ENCODE data around the gene GHITM. TPM values are rescaled to one million over a fixed set of nuclear protein-coding genes. Genes with fewer than 3 reads are reported as not detected.

The GHITM gene
- total and polyA plus RNA-seq, 2 of the 13 experiments (the other 11 are each of a cell fraction or from before 2014, with no cell fraction given) = 163 to 212 TPM

GRCh38 chr10:84139126-84140035 is at the start of gene GHITM (continued):
- TF ChIP-seq, protein P1, sequence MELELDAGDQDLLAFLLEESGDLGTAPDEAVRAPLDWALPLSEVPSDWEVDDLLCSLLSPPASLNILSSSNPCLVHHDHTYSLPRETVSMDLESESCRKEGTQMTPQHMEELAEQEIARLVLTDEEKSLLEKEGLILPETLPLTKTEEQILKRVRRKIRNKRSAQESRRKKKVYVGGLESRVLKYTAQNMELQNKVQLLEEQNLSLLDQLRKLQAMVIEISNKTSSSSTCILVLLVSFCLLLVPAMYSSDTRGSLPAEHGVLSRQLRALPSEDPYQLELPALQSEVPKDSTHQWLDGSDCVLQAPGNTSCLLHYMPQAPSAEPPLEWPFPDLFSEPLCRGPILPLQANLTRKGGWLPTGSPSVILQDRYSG (CRISPR knock-in tag; IDR thresholded peaks at IDR 0.05) = no peak; the same call in 1 of the 2 replicates
- peak; percentile 77; the same call in 1 of the 2 replicates for TF ChIP-seq ZNF788 (CRISPR knock-in tag; IDR thresholded peaks at IDR 0.05; ENCODE audit: borderline replicate concordance)
- 0 out of 2 replicates have a peak, but pooled peaks have one; percentile 52 for TF ChIP-seq SMYD3 (CRISPR knock-in tag; IDR thresholded peaks at IDR 0.05)
- TF ChIP-seq, protein P2, sequence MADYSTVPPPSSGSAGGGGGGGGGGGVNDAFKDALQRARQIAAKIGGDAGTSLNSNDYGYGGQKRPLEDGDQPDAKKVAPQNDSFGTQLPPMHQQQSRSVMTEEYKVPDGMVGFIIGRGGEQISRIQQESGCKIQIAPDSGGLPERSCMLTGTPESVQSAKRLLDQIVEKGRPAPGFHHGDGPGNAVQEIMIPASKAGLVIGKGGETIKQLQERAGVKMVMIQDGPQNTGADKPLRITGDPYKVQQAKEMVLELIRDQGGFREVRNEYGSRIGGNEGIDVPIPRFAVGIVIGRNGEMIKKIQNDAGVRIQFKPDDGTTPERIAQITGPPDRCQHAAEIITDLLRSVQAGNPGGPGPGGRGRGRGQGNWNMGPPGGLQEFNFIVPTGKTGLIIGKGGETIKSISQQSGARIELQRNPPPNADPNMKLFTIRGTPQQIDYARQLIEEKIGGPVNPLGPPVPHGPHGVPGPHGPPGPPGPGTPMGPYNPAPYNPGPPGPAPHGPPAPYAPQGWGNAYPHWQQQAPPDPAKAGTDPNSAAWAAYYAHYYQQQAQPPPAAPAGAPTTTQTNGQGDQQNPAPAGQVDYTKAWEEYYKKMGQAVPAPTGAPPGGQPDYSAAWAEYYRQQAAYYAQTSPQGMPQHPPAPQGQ (CRISPR knock-in tag; IDR thresholded peaks at IDR 0.05; ENCODE audit: borderline replicate concordance) = no peak
- TF ChIP-seq, protein P3, sequence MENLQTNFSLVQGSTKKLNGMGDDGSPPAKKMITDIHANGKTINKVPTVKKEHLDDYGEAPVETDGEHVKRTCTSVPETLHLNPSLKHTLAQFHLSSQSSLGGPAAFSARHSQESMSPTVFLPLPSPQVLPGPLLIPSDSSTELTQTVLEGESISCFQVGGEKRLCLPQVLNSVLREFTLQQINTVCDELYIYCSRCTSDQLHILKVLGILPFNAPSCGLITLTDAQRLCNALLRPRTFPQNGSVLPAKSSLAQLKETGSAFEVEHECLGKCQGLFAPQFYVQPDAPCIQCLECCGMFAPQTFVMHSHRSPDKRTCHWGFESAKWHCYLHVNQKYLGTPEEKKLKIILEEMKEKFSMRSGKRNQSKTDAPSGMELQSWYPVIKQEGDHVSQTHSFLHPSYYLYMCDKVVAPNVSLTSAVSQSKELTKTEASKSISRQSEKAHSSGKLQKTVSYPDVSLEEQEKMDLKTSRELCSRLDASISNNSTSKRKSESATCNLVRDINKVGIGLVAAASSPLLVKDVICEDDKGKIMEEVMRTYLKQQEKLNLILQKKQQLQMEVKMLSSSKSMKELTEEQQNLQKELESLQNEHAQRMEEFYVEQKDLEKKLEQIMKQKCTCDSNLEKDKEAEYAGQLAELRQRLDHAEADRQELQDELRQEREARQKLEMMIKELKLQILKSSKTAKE (CRISPR knock-in tag; IDR thresholded peaks at IDR 0.05; ENCODE audit: borderline replicate concordance) = 0 out of 2 replicates have a peak, but pooled peaks have one; percentile 14
- peak; percentile 64; the same call in 1 of the 2 replicates for TF ChIP-seq MTA1 (CRISPR knock-in tag; IDR thresholded peaks at IDR 0.05; ENCODE audit: borderline replicate concordance)
- no peak for TF ChIP-seq SIX4 (CRISPR knock-in tag; IDR thresholded peaks at IDR 0.05)
- TF ChIP-seq ZNF572 (CRISPR knock-in tag; IDR thresholded peaks at IDR 0.05) = no peak
- 0 out of 2 replicates have a peak, but pooled peaks have one; percentile 13 for TF ChIP-seq ZBTB33 (CRISPR knock-in tag; IDR thresholded peaks at IDR 0.05)
- no peak; the same call in 1 of the 2 replicates for TF ChIP-seq ZBTB25 (CRISPR knock-in tag; IDR thresholded peaks at IDR 0.05)
- TF ChIP-seq, protein P4, sequence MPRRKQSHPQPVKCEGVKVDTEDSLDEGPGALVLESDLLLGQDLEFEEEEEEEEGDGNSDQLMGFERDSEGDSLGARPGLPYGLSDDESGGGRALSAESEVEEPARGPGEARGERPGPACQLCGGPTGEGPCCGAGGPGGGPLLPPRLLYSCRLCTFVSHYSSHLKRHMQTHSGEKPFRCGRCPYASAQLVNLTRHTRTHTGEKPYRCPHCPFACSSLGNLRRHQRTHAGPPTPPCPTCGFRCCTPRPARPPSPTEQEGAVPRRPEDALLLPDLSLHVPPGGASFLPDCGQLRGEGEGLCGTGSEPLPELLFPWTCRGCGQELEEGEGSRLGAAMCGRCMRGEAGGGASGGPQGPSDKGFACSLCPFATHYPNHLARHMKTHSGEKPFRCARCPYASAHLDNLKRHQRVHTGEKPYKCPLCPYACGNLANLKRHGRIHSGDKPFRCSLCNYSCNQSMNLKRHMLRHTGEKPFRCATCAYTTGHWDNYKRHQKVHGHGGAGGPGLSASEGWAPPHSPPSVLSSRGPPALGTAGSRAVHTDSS (CRISPR knock-in tag; conservative IDR thresholded peaks at IDR 0.05) = no peak
- TF ChIP-seq KLF9 (CRISPR knock-in tag; IDR thresholded peaks at IDR 0.05; ENCODE audit: low read depth) = no peak
- 0 out of 2 replicates have a peak, but pooled peaks have one; percentile 11 for TF ChIP-seq TFE3 (CRISPR knock-in tag; IDR thresholded peaks at IDR 0.05)

Measured in HepG2 (cell line).